HL-60/S4 (cell line): ENCODE results near the gene RFX3.

Experiments used
- in situ Hi-C: fragments of 300-500 bp; cut with MboI; formaldehyde crosslinking; loops from 2 replicates; pipeline ENCODE4 v1.14.3; 2022; ENCODE audit warnings: low sequenced_read_pairs

The RFX3 gene

DNA sequence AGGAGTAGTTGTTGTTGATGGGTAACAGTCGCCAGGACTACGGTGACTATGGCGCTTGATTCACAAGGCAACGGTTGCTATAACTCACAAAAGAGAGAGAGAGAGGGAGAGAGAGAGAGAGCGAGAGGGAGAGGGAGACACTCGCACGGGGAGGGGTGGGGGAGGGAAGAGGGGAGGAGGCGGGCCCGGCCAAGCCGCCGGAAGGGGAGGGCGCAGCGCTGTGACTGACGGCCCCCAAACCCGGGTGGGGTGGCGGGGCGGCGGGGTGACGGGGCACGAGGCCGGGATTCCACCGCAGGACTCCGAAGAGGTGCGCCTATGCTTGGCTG, at the start of gene RFX3:
Gene RFX3 (minus strand): TSS at position 166 of the 329 bp plus-strand sequence. CDS start 130,413 bp downstream, outside the sequence.
- in situ Hi-C loops: no loop called here

- in situ Hi-C loops: no loop called here
Observed at GRCh38 chr9:3571500-3571899, 45.7 kb upstream of the RFX3 start.

DNA sequence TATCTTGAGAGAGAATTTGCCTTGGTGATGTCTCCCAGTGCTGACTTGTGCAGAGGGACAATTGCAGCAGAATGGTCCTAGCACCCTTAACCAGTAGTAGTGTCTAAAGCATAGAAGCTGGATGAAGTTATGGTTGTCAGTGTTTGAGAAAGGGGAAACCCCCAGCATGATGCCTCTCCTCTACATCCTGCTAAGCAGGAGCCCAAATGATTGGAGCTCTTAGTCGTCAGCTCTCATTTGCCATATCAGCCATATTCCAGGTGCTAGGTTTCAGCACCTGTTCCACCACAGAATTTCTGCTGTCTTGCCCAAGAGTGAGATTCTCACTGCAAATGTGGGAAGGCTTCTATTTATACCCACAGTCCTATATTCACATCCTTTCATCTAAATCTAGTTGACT, 43.7 kb upstream of the RFX3 start:
- in situ Hi-C loops: no loop called here

- in situ Hi-C loops: no loop called here
Observed at GRCh38 chr9:3567988-3568387, 42.2 kb upstream of the RFX3 start.

GRCh38 chr9:3553076-3553765, 27.4 kb upstream of the RFX3 start:
- in situ Hi-C loops: no loop called here

GRCh38 chr9:3549225-3549624, 23.4 kb upstream of the RFX3 start:
- in situ Hi-C loops: no loop called here

DNA sequence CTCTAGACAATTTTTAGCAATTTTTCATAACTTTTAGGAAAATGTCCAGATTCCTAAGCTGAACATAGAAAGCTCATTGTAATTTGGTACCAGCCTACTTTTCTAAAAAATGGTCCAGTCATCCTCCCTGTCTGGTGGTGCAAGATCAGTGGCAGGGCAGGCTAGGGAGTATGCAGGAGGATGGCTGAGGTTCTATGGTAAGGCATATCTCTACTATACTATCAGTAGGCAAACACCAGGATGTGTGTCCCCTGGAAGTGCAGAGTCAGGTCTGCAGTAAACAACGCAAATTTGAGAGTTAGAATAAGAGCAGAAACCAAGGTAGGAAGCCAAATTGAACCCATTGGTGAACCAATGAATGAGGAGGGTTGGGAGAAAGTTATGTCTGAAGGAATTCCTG, 22.8 kb upstream of the RFX3 start:
- in situ Hi-C loops: no loop called here

DNA sequence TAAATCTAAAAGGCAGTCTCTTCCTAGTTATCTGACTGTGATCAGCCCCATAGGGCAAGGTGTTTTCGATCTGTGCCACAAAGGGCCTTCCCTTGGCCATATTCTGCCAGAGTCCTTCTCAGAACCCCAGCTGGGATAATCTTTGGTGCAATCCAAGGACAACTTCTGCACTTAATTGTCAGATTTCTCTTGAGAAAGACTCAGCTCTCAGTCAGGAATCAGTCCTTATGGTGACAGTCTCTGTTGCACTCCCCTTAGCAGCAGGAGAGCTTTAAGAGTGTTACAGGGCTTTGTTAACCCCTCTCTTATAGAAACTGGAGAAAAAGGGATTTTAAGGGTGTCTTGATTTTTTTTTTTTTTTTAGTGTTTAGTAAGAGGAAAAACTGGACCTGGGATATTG, 15.4 kb upstream of the RFX3 start:
- in situ Hi-C loops: no loop called here

GRCh38 chr9:3534614-3535404, 9.0 kb upstream of the RFX3 start:
- in situ Hi-C loops: no loop called here

GRCh38 chr9:3532158-3532557, 6.4 kb upstream of the RFX3 start:
- in situ Hi-C loops: no loop called here

- in situ Hi-C loops: no loop called here
Observed at GRCh38 chr9:3528451-3528850, 2.6 kb upstream of the RFX3 start.

DNA sequence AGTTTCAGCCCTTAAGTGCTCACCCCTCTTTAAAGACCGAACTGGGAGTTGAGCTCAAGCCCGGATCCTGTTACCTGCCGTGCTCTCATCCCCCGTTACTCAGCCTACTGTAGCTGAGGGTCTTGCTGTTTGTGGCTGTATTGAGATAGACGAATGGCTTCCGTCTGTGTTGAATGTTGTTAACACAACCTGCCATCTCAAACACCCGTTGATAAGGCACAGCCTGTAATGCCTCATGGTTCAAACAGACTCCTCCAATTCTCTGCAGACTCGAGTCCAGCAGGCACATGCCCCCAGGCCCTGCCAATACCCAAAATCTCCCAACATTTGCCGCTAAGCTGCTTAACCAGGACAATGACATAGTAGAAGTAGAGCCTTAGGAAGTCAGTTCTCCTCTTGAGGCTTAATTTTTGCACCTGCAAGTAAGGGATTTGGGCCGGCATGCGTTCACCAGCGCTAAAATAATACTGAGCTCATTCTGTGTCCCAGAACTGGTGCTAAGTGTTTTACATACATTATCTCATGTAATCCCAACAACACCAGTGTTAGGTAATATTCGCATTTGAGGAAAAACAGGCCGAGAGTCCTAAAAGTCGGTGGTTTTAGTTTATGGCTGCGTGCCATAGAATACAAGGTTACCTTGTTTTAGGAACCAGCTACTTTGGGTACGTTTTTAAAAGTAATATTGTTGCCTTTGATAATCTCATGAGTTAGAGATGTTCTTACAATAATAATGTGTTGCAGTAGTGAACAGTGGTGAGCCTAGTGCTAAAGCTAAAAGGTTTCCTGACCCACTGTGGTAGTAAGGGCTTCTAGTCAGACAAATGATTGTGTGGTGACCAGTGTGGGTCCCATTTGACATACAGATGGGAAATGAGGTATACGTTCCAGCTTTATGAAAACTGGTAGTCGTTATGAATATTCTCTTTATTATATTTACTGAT, 1.5 kb upstream of the RFX3 start:
- in situ Hi-C loops: no loop called here

- in situ Hi-C loops: no loop called here
Observed at GRCh38 chr9:3526165-3526996, 580 bp upstream of the RFX3 start.

GRCh38 chr9:3525096-3525835, 535 bp downstream of the RFX3 start:
- in situ Hi-C loops: no loop called here

GRCh38 chr9:3521966-3522365, 3.8 kb downstream of the RFX3 start:
- in situ Hi-C loops: no loop called here

GRCh38 chr9:3520564-3520963, 5.2 kb downstream of the RFX3 start:
- in situ Hi-C loops: no loop called here

- in situ Hi-C loops: no loop called here
Observed at GRCh38 chr9:3517377-3518048, 8.3 kb downstream of the RFX3 start.

DNA sequence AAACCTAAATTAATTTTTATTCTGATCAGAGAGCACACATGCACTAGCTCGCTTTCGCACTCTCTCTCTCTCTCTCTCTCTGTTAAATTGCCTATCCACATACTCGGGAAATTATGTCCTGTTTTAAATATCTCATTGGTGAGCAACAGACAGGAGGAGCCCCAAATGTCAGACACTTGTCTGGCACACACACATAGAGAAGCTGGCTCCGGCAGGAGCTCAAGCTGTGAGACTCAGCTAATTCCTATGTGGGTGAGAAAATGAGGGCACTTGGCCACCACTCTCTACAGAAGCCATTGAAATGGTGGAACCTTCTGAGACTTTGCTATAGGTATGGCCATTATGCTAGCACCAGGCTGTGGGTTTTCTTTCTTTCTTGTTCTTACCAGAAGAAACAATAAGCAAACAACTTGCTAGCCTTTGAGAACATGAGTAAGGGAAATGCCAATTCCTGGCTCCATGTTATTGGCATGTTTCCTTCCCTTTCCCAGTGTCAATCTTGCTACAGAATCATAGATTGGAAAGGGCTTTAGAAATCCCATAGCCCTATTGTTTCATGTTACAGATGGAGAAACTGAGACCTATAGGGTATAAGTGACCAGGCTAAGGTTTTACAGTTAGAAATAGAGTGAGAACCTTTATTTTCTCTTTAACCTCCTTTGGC, 9.0 kb downstream of the RFX3 start:
- in situ Hi-C loops: no loop called here

- in situ Hi-C loops: no loop called here
Observed at GRCh38 chr9:3515405-3515804, 10.4 kb downstream of the RFX3 start.
